NOMO-1 (cell line): ENCODE measurements around the gene ANKRD61.
"Not testable (repeated sequence)": the region's sequence is repeated elsewhere in the genome, so short reads cannot be mapped to it uniquely, and the experiment has no call there.

Experiments used
- DNase-seq, 2 experiments: peaks; one replicate each; lab custom pipeline; 2025; ENCODE audit not compliant: unreplicated experiment in 2 of 2; lab: John Stamatoyannopoulos, UW

The ANKRD61 gene

DNA sequence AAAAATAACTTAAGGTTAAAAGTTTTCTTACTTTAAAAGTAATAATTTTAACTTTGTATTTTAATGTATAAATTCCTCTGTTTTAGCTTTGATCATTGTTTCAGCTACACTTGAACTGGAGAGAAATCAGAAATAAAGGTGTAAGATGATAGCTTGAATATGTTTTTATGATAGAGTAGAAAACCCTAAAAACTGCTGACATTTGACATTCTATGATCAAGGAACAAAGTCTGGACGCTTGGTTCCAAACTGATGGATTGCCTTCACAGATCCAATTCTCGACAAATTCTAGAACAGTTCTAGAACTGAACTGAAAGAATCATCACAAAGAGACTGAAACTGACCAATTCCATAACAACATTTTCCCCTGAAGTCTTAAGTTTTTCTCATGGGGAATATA, at the start of gene ANKRD61:
ANKRD61 (plus strand) TSS at position 389 of the 400 bp plus-strand sequence; CDS start at position 389, 0 bp downstream.
- DNase-seq = no peak

DNA sequence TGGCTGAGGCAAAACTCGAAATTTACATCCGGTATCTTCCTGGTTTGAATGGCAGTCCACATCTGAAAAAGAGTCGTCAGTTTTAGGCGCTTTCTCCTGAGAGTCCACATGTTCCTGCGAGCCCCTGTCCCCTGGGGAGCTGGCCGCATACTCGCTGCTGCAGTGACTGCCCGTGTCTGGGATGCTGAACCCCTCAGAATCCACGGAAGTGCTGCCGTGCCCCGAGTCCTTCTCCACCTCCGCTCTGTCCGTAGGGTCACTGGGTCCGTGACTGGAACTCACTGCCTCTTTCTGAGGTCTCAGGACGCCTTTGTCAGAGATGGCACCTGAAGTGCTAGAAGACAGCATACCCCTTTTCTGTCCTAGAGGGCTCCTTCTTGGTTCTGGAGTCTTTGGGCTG, 44.1 kb upstream of the ANKRD61 start:
- DNase-seq = not testable (repeated sequence)

- DNase-seq = peak; percentile 16 to 64
Measured at GRCh38 chr7:5997210-5997808, 33.9 kb upstream of the ANKRD61 start.

GRCh38 chr7:6007386-6007785, 23.8 kb upstream of the ANKRD61 start:
- DNase-seq = no peak

- DNase-seq = not testable (repeated sequence)
Measured at GRCh38 chr7:6007835-6008590, 23.2 kb upstream of the ANKRD61 start.

DNA sequence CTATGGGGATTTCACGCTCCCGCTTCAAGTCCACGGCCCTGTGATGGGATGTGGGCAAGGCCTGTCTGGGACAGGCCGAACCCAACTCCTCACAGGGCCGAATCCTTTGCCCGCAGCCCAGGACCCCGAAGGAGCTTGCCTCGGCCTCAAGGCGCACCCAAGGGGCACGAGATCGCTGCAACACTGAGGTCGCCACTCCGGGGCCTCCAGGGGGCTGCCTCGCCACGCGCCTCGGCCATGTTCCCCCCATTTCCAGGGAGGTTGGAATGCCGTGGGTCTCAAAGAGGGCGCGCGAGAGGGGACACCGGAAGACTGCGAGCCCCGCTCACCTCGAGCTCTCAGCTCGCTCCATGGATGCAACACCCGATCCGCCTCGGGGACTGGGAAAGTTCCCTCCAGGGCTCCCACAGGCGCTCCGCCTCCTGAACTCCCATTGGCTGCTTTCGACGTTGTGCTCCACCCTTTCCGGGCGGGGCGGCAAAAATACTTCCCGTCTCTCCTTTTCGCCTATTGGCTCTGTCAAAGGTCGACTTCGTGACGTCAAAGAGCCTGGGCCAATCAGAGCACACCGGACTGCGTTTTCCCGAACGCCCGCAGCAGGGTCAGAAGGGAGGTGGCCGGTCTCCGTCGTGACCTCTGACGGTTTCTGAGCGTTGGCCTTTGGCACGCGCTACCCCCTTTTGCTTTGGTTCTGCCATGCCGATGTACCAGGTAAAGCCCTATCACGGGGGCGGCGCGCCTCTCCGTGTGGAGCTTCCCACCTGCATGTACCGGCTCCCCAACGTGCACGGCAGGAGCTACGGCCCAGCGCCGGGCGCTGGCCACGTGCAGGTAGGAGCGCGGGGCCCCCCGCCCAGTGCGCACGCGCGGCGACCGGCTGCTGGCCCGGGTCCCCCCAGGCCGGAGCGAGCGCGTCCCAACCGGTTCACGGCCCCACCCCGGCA, 22.2 kb upstream of the ANKRD61 start, which contains the start of the genes AIMP2 and PMS2:
AIMP2 (plus strand) TSS at position 605 of the 944 bp plus-strand sequence; CDS start at position 697, 92 bp downstream.
PMS2 (minus strand) TSS at position 382 of the 944 bp plus-strand sequence; CDS start at position 352, 30 bp downstream.
- peak; percentile 95 to 96 for DNase-seq

GRCh38 chr7:6010370-6010769, 20.8 kb upstream of the ANKRD61 start:
- DNase-seq = not testable (repeated sequence)

DNA sequence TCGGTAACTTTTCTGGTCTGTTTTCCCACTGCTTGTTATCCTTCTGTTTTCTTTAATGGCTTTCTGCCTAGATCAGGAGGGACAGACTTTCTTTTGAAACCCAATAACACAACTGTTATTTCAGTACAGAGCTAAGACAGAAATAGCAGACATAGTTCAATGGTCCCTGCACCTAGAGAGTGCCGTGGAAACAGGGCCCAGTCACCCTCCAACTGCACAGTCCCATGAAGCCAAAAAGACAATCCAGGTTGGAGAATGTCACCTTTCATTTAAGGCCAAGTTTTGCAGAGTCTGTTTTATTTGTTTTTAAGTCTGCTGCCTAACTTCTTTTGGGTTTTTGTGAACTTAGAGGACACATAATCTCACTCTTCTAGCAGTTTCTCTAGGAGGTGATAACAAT, 19.6 kb upstream of the ANKRD61 start:
- no peak for DNase-seq

DNA sequence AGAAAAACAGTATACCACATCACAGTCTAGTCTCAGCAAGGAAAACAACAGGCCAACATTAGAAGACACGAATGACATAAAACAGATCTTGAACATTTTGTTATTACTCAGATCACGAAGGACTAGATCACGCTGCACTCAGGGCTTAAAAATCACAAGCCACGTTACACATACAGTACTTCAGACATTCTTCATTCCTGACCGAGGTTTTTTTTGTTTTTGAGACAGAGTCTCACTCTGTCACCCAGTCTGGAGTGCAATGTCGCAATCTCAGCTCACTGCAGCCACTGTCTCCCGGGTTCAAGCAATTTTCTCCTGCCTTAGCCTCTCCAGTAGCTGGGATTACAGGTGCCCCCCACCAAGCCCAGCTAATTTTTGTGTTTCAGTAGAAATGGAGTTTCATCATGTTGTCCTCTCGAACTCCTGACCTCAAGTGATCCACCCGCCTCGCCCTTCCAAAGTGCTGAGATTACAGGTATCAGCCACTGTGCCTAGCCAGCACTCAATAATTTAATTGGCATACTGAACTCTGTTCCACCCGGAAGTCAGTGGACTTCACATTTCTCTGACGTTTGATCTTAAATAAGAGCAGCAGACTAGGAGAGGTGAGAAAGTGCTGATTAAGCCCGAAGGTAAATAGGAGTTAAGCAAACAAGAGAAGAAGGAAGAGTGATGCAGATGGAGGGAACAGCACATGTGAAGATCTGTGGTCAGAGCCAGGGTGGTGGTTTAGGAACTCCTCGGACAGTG, 18.6 kb upstream of the ANKRD61 start:
- no peak for DNase-seq

GRCh38 chr7:6015917-6016652, 15.1 kb upstream of the ANKRD61 start:
- no peak for DNase-seq

- DNase-seq = no peak
Measured at GRCh38 chr7:6016653-6016966, 14.6 kb upstream of the ANKRD61 start.

DNA sequence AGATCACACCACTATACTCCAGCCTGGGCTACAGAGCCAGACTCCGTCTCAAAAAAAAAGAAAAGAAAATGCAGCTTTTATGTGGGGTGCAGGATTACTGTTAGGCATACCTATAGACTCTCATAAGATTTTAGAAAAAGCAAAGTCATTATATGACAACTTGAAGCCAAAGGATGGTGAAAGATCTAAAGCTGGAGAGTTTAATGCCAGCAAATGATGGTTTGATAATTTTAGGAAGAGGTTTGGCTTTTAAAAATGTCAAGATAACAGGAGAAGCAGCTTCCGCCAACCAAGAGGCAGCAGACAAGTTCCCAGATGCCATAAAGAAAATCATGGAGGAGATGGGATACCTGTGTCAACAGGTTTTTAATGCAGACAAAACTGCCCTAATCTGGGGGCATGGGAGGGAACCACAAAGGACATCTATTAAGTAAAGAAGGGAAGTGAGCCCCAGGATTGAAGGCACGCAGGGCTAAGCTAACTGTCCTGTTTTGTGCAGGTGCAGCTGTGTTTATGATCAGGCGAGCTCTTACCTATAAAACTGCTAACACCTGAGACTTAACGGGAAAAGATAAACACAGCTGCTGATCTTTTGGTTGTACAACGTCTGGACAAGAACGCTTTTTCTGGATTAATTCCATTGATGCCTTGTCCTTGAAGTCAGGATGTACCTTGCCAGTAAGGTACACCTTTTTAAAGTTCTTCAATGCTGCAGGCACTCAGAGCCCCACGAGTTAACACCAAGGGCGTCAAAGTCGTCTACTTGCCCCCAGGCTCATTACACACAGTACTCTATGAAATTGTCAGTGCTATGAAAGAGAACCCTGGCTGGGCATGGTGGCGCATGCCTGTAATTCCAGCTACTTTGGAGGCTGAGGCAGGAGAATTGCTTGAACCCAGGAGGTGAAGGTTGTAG, 10.5 kb upstream of the ANKRD61 start:
- DNase-seq = no peak

GRCh38 chr7:6022707-6023106, 8.5 kb upstream of the ANKRD61 start:
- DNase-seq = no peak

DNA sequence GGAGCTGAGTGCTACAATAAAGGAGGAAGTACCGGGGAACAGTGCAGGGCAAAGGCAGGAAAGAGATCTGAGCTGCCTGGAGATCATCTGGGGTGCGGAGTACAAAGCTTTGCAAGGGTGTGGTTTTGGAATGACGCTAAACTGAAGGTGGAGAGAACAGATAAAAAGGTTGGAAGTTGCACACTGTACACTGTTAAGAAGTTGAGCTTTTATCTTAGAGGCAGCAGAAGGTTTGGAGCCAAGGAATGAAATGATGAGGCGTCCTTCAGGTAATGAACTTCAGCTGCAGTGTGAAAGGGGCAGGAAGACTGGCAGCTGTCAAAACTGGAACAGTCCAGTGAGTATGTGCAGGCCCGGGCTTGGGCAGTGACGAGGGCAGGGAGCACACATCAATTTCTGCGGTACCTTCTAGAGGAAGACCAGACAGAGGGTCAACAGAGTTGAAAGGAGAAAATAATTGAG, 7.2 kb upstream of the ANKRD61 start:
- no peak for DNase-seq

DNA sequence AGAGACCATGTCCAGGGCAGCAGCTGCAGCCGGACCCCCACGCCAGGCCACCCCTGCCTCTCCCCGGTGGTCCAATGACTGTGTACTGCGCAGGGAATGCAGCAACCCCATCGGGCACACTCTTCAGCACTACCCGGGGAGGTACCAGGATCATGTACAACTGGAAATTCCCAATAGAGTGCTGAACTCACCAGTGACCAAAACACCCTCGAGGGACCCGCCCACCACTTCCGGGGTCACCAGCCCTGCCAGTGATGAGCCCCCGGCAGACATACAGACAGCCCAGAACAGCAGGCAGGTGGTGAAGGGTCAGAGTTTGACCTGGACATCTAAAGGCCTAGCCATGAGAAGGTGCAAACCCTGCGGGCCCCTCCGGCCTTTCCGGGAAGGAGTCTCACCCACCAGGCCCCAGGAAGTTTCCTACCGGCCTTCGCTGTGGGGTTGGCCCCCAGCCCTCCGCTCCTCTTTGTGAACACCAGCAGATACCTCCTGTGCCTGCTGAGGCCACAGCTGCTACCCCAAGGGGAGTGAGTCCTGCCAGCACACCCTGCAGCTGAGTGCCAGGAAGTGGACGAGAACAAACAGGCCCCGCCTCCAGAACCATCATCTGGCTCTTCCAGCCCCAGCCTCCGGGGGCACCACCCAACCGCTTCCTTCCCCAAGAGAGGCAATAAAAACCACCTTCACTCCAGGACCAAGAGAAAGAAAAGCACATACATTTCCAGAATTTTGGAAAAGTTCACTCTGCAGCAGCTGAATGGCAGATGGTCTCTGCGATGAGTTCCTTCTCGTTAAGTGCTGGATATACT, 5.0 kb upstream of the ANKRD61 start:
- peak; percentile 75 to 83 for DNase-seq

DNA sequence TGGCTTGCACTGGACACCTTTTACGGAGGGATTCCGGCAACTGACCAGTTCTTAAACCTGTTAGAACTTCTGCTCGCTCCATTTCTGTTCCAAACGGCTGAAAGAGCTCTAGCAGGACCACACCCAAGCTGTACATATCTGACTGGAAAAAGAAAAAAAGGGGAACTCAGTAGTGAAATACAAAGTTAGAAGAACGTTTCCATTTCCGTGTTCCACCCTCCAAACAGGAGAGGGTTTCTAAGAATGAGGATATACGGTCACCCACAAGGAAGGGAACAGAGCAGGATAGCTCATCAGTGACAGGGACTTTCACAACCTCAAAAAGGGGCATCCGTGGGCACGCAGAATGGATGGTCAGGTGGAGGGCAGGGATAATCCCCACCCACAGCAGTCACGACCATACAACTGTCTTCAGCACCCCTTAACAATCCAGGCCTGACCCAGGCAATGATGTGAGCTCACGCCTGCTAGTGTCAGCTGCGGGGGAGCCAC, 4.3 kb upstream of the ANKRD61 start:
- peak; percentile 41 to 89 for DNase-seq

DNA sequence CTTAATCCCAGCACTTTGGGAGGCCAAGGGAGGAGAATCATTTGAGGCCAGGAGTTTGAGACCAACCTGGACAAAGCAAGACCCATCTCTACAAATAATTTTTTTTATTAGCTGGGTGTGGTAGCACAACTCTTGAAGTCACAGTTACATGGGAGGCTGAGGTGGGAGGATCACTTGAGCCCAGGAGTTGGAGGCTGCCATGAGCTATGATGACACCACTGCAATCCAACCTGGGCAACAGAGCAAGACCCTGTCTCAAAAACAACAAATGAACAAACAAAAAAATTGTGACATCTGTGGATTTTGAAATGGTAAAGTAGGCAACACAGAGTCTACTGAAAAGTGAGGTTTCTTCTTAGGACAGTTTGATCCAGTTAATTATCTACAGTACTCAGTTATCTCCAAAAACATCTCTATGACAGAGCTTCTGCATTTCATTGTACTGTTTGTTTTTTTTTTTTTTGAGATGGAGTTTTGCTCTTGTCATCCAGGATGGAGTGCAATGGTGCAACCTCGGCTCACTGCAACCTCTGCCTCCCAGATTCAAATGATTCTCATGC, 3.3 kb upstream of the ANKRD61 start:
- DNase-seq = no peak
